AG09319 (cell line): Measurements from ENCODE around the gene SCN1B.
"Not testable (repeated sequence)": the region's sequence is repeated elsewhere in the genome, so short reads cannot be mapped to it uniquely, and the experiment has no call there.

ENCODE experiments used
- DNase-seq: peaks from one replicate; pipeline ENCODE4 v3.0.0-alpha.2; 2010; ENCODE audit warnings: low read depth; ENCODE audit errors: extremely low read depth
- CTCF ChIP-seq: IDR thresholded peaks from 2 replicates; pipeline ENCODE4 v1.5.1; 2011; ENCODE audit warnings: low read depth, mild to moderate bottlenecking, inconsistent platforms, low read length, moderate library complexity

Gene SCN1B

GRCh38 chr19:34990578-34991192 is 39.6 kb upstream of the SCN1B start:
- TF ChIP-seq CTCF = no peak
- no peak for DNase-seq

- DNase-seq = no peak
- no peak for TF ChIP-seq CTCF
Observed at GRCh38 chr19:34991542-34992333, 38.5 kb upstream of the SCN1B start.

- DNase-seq = not testable (repeated sequence)
Observed at GRCh38 chr19:34992582-34992981, 37.7 kb upstream of the SCN1B start.

GRCh38 chr19:34994286-34994642 is 36.0 kb upstream of the SCN1B start:
- no peak for TF ChIP-seq CTCF
- no peak for DNase-seq

- DNase-seq = no peak
- TF ChIP-seq CTCF = no peak
Observed at GRCh38 chr19:34994643-34995541, 35.4 kb upstream of the SCN1B start.

GRCh38 chr19:34995551-34995950 is 34.7 kb upstream of the SCN1B start:
- TF ChIP-seq CTCF = no peak

GRCh38 chr19:34997071-34997617 is 33.1 kb upstream of the SCN1B start:
- no peak for TF ChIP-seq CTCF
- no peak for DNase-seq

More at GRCh38 chr19:34995551-34995950, 34.7 kb upstream of the SCN1B start:
- DNase-seq = no peak

- DNase-seq = not testable (repeated sequence)
Observed at GRCh38 chr19:34998224-34998623, 32.0 kb upstream of the SCN1B start.
